Muscle layer of colon (tissue), 2 donors: ENCODE results near the gene POU2AF1.
"Not testable (repeated sequence)": the region's sequence is repeated elsewhere in the genome, so short reads cannot be mapped to it uniquely, and the experiment has no call there.

Experiments
- H3K27ac ChIP-seq: one replicate; pipeline ENCODE4 v1.7.0; 2013; ENCODE audit warnings: low read depth, mild to moderate bottlenecking, low read length, moderate library complexity
- H3K27me3 ChIP-seq, 2 donors: one replicate each; pipeline ENCODE4 v1.7.0; 2013; ENCODE audit warnings: low read length in 2 of 2, mild to moderate bottlenecking in 2 of 2; ENCODE audit not compliant: insufficient read depth in 2 of 2, control insufficient read depth in 1 of 2
- H3K36me3 ChIP-seq: one replicate; pipeline ENCODE4 v1.7.0; 2013; ENCODE audit warnings: mild to moderate bottlenecking, low read length; ENCODE audit not compliant: insufficient read depth
- H3K4me1 ChIP-seq: one replicate; pipeline ENCODE4 v1.7.0; 2013; ENCODE audit warnings: mild to moderate bottlenecking, low read length; ENCODE audit not compliant: insufficient read depth
- H3K4me3 ChIP-seq, 2 donors: one replicate each; pipeline ENCODE4 v1.7.0; 2013; ENCODE audit warnings: low read length in 2 of 2, low read depth in 1 of 2, mild to moderate bottlenecking in 1 of 2, moderate library complexity in 1 of 2
- H3K9ac ChIP-seq: one replicate; pipeline ENCODE4 v1.7.0; 2013; ENCODE audit warnings: low read length
- H3K9me3 ChIP-seq: one replicate; pipeline ENCODE4 v1.7.0; 2013; ENCODE audit warnings: mild to moderate bottlenecking, low read length
- donor health status: abdominal sarcoma.
- donor health status: Adenocarcinoma of cecum.

POU2AF1 gene

GRCh38 chr11:111408789-111409727 is 30.0 kb upstream of the POU2AF1 start:
- no peaks in the 10 kb centered on the region for H3K4me1 ChIP-seq
- H3K9ac ChIP-seq: no peak overlapping the region
- H3K36me3 ChIP-seq: no peaks in the 10 kb centered on the region
- H3K27me3 ChIP-seq: no peaks in the 10 kb centered on the region
- H3K27ac ChIP-seq: no peak overlapping the region
- H3K4me3 ChIP-seq: no peak overlapping the region
- no peaks in the 10 kb centered on the region for H3K9me3 ChIP-seq

- Histone ChIP-seq H3K36me3 (no peaks in the 10 kb centered on the region), H3K27me3 (no peaks in the 10 kb centered on the region), H3K9ac (no peak overlapping the region), H3K4me1 (no peaks in the 10 kb centered on the region), H3K4me3 (no peak overlapping the region), H3K9me3 (no peaks in the 10 kb centered on the region), H3K27ac (no peak overlapping the region)
Measured at GRCh38 chr11:111407652-111408051, 28.6 kb upstream of the POU2AF1 start.

- H3K9ac ChIP-seq: no peak overlapping the region
- H3K4me3 ChIP-seq: no peak overlapping the region
- no peak overlapping the region for H3K27ac ChIP-seq
- H3K36me3 ChIP-seq: no peaks in the 10 kb centered on the region
- no peaks in the 10 kb centered on the region for H3K9me3 ChIP-seq
- no peaks in the 10 kb centered on the region for H3K27me3 ChIP-seq
- no peaks in the 10 kb centered on the region for H3K4me1 ChIP-seq
Measured at GRCh38 chr11:111406589-111406988, 27.5 kb upstream of the POU2AF1 start.

GRCh38 chr11:111406091-111406490 is 27.0 kb upstream of the POU2AF1 start:
- Histone ChIP-seq H3K9ac (no peak overlapping the region), H3K36me3 (no peaks in the 10 kb centered on the region), H3K9me3 (no peaks in the 10 kb centered on the region), H3K4me1 (no peaks in the 10 kb centered on the region), H3K27me3 (no peaks in the 10 kb centered on the region), H3K27ac (no peak overlapping the region), H3K4me3 (no peak overlapping the region)

GRCh38 chr11:111405551-111405950 is 26.5 kb upstream of the POU2AF1 start:
- Histone ChIP-seq H3K4me1 (no peaks in the 10 kb centered on the region), H3K27me3 (no peaks in the 10 kb centered on the region), H3K9me3 (no peaks in the 10 kb centered on the region), H3K9ac (no peak overlapping the region), H3K4me3 (no peak overlapping the region), H3K36me3 (no peaks in the 10 kb centered on the region), H3K27ac (no peak overlapping the region)

GRCh38 chr11:111403051-111403726 is 24.1 kb upstream of the POU2AF1 start:
- H3K36me3 ChIP-seq: no peaks in the 10 kb centered on the region
- H3K9ac ChIP-seq: no peak overlapping the region
- no peaks in the 10 kb centered on the region for H3K9me3 ChIP-seq
- H3K27ac ChIP-seq: no peak overlapping the region
- H3K4me1 ChIP-seq: no peaks in the 10 kb centered on the region
- no peak overlapping the region for H3K4me3 ChIP-seq
- H3K27me3 ChIP-seq: no peaks in the 10 kb centered on the region

- H3K27ac ChIP-seq: no peak overlapping the region
- no peak overlapping the region for H3K9ac ChIP-seq
- H3K27me3 ChIP-seq: no peaks in the 10 kb centered on the region
- no peaks in the 10 kb centered on the region for H3K9me3 ChIP-seq
- H3K4me1 ChIP-seq: no peaks in the 10 kb centered on the region
- H3K4me3 ChIP-seq: no peak overlapping the region
- H3K36me3 ChIP-seq: no peaks in the 10 kb centered on the region
Measured at GRCh38 chr11:111402411-111402810, 23.3 kb upstream of the POU2AF1 start.

- not testable (repeated sequence) for H3K4me3 ChIP-seq, H3K36me3 ChIP-seq, H3K9me3 ChIP-seq, H3K9ac ChIP-seq, H3K27me3 ChIP-seq, H3K4me1 ChIP-seq, H3K27ac ChIP-seq
Measured at GRCh38 chr11:111401957-111402356, 22.9 kb upstream of the POU2AF1 start.

GRCh38 chr11:111400595-111400994 is 21.5 kb upstream of the POU2AF1 start:
- Histone ChIP-seq H3K4me1 (no peaks in the 10 kb centered on the region), H3K27me3 (no peaks in the 10 kb centered on the region), H3K9ac (no peak overlapping the region), H3K36me3 (no peaks in the 10 kb centered on the region), H3K27ac (no peak overlapping the region), H3K4me3 (no peak overlapping the region), H3K9me3 (no peaks in the 10 kb centered on the region)

GRCh38 chr11:111399187-111400031 is 20.3 kb upstream of the POU2AF1 start:
- Histone ChIP-seq H3K27ac (no peak overlapping the region), H3K4me1 (no peaks in the 10 kb centered on the region)

GRCh38 chr11:111397034-111397433 is 18.0 kb upstream of the POU2AF1 start:
- H3K9ac ChIP-seq: no peak overlapping the region
- no peaks in the 10 kb centered on the region for H3K36me3 ChIP-seq
- H3K4me1 ChIP-seq: no peaks in the 10 kb centered on the region
- no peak overlapping the region for H3K4me3 ChIP-seq
- H3K27me3 ChIP-seq: no peaks in the 10 kb centered on the region
- H3K9me3 ChIP-seq: no peaks in the 10 kb centered on the region
- no peak overlapping the region for H3K27ac ChIP-seq

More at GRCh38 chr11:111399187-111400031, 20.3 kb upstream of the POU2AF1 start:
- Histone ChIP-seq H3K9me3 (no peaks in the 10 kb centered on the region), H3K4me3 (no peak overlapping the region), H3K27me3 (no peaks in the 10 kb centered on the region), H3K9ac (no peak overlapping the region), H3K36me3 (no peaks in the 10 kb centered on the region)
